ENCODE results near the gene TMIE. TPM values are rescaled to one million over a fixed set of nuclear protein-coding genes. Genes with fewer than 3 reads are reported as not detected.

Gene TMIE
- total and polyA plus RNA-seq, 2 experiments from 2014 or later, result 0.53 to 0.63 TPM

DNA sequence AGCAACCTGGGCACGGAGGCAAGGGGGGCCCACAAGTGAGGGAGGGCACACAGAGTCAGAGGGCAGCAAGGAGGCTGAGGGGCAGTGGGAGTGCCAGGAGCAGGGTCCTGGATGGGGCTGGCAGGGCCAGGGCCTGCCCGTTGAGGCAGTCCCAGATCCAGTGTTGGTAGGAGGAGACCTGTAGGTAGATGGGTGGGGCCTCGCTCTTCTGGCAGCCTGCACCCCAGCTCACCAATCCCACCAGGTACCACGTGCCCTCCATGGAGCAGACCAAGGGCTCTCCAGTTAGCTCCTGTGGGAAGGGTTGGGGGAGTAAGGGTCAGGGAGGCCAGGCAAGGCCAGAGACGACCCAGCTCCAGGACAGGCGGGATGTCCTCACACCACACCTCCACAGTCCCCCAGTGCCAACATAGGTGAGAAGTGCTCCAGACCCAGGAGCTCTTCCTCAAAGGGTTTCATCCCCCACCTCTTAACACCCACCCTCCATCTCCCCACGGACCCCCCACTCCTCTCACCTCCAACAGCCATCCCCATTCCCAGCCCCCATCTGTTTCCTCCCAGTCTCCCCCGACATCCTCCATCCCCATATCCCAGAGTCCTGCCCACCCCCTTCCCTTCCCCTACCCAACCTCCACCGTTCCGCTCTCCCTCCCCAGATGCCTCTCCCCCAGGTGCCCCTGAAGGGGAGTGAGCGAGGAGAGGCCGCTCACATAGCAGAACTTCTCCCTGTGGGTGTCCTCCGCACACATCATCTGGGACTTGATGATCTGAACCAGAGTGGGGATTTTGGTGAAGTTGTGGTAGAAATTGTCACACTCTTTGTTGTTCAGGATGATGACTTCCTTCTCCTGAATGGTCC is 11.2 kb downstream of the TMIE start:
- Histone ChIP-seq H3K27me3 (no peaks in the 10 kb centered on the region), H3K9me3 (ENCODE audit: low read depth) (no peaks in the 10 kb centered on the region)
- DNase-seq (ENCODE audit: low read depth in 1 of 2, low spot score in 1 of 2), result no peak

DNA sequence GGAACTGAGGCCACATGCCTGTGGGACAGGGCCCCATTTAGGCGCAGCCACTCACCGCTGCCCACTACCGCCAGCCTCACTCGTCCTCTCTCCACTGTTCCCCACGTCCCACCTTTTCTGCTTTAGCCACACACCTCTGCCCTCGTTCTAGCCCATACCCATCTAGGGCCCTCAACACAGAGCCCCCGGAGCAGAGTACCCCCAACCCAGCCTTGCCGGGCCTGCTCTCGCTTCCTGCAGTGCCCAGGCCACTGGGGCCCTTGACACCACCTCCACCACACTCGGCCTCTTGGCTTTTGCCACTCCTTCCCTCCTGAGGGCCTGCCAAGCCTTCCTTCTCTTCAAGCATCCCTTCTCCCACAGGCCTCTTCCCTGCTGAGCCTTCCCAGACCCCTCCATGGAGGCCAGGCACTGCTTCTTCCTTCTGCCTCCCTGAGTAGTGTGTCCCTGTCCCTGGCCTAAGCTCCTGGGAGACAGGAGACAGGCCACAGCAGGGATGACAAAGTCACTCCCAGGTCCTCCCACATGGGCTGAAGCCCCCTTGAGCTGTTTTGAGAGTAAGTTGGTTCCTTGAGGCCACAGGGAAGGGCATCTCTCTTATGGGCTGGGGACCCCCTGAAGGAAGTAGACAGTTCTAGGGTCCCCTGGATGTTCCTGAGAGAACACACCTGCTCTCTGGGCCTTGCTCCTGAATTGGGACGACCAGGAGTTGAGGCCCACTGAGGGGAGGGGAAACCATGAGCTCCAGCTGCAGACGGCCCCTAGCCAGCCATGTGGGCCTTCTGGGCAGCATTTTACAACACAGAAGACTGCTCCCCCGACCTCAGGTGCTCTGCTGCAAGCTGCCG is 12.1 kb downstream of the TMIE start:
- no peaks in the 10 kb centered on the region for H3K9me3 ChIP-seq (ENCODE audit: low read depth)
- H3K4me1 ChIP-seq (ENCODE audit: low read depth), result peaks cover 9% of the 10 kb centered on the region
- H3K27me3 ChIP-seq, result no peaks in the 10 kb centered on the region
- no peak overlapping the region for H3K27ac ChIP-seq
- DNase-seq (ENCODE audit: low read depth in 1 of 2, low spot score in 1 of 2), result no peak
- TF ChIP-seq, protein P1, sequence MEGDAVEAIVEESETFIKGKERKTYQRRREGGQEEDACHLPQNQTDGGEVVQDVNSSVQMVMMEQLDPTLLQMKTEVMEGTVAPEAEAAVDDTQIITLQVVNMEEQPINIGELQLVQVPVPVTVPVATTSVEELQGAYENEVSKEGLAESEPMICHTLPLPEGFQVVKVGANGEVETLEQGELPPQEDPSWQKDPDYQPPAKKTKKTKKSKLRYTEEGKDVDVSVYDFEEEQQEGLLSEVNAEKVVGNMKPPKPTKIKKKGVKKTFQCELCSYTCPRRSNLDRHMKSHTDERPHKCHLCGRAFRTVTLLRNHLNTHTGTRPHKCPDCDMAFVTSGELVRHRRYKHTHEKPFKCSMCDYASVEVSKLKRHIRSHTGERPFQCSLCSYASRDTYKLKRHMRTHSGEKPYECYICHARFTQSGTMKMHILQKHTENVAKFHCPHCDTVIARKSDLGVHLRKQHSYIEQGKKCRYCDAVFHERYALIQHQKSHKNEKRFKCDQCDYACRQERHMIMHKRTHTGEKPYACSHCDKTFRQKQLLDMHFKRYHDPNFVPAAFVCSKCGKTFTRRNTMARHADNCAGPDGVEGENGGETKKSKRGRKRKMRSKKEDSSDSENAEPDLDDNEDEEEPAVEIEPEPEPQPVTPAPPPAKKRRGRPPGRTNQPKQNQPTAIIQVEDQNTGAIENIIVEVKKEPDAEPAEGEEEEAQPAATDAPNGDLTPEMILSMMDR (IDR thresholded peaks at IDR 0.05; ENCODE audit: low read depth, low read length), result no peak
- H3K4me3 ChIP-seq, result no peak overlapping the region
- H3K36me3 ChIP-seq, result no peaks in the 10 kb centered on the region

More for the DNA sequence above, 11.2 kb downstream of the TMIE start:
- Histone ChIP-seq H3K27ac (no peak overlapping the region), H3K36me3 (no peaks in the 10 kb centered on the region), H3K4me3 (no peak overlapping the region), H3K4me1 (ENCODE audit: low read depth) (peaks cover 9% of the 10 kb centered on the region)
- TF ChIP-seq, protein P1 (IDR thresholded peaks at IDR 0.05; ENCODE audit: low read depth, low read length), result no peak

DNA sequence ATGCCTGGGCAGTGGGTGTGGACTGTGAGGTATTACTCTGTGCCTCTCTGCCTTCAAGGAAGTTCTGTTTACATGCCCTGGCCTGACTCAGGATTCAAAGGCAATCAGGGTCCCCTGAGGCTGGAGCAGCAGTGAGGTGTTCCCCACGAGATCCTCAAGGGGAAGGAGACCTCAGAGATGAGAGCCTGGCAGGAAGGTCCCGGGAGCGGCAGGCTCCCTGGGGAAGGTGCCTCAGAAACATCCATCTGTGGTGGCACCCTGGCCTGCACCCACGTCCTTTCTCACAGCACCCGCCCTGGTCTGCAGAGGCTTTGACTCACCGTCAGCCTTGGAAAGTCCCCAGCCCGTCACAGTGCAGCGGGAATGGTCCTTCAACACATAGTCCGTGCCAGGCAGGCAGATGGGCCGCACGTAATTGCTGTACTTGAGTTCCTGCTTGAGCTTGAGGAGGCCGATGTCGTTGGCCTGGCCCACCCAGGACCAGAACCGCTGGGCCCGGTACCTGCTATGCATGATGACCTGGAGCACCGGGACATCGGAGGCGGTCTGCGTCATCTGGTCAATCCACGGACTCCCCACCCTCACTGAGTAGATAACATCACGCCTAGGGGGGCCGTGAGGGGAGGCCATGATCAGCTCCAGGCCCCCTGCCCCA is 12.8 kb downstream of the TMIE start:
- H3K27ac ChIP-seq, result no peak overlapping the region
- TF ChIP-seq, protein P1 (IDR thresholded peaks at IDR 0.05; ENCODE audit: low read depth, low read length), result no peak
- peaks cover 9% of the 10 kb centered on the region for H3K4me1 ChIP-seq (ENCODE audit: low read depth)
- DNase-seq (ENCODE audit: low read depth in 1 of 2, low spot score in 1 of 2), result no peak
- H3K4me3 ChIP-seq, result no peak overlapping the region
- H3K36me3 ChIP-seq, result no peaks in the 10 kb centered on the region
- no peaks in the 10 kb centered on the region for H3K9me3 ChIP-seq (ENCODE audit: low read depth)
- H3K27me3 ChIP-seq, result no peaks in the 10 kb centered on the region

DNA sequence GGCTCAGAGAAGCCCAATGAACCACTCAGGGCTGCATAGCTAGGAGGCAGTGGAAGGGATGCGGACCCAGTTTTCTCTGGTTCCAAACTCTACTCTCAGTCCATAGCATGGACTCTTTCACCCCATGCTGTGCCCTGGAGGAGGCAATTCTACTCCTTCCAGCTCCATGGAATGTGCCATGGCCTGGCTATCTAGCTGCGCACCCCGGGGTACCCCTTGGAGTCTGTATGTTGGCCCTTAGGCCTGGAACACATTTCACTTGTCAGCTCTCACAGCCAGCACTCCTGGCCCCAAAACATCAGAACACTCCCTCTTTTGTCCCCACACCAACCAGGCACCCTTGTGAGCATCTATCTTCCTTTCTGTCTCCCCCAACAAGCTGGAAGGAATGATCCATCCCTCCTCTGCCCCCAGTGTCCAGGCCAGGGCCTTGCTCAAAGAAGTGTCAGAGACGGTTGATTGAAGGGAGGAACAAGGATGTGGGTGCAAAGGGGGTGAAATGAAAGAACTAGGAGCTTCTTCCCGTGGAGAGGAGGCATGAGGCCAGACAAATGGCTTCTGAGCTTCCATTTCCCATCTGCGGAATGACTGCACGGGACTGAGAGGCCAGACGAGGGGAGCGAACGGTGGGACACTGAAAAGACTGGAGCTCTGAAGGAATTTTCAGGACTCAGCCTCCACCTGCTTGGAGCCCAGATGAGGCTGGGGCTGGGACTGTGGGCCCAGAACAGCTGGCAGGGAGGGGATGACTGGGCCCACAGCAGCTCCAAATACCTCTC is 13.7 kb downstream of the TMIE start:
- Histone ChIP-seq H3K4me3 (no peak overlapping the region), H3K4me1 (ENCODE audit: low read depth) (peaks cover 9% of the 10 kb centered on the region), H3K36me3 (no peaks in the 10 kb centered on the region), H3K27ac (no peak overlapping the region), H3K27me3 (no peaks in the 10 kb centered on the region), H3K9me3 (ENCODE audit: low read depth) (no peaks in the 10 kb centered on the region)
- DNase-seq (ENCODE audit: low read depth in 1 of 2, low spot score in 1 of 2), result no peak
- TF ChIP-seq, protein P1 (IDR thresholded peaks at IDR 0.05; ENCODE audit: low read depth, low read length), result no peak
